SK-N-SH (cell line): ENCODE measurements around the gene SLC17A9. TPM values are rescaled to one million over a fixed set of nuclear protein-coding genes. Genes with fewer than 3 reads are reported as not detected.

Experiments used
- CTCF ChIA-PET: fragments of 300-600, 350-600 bp; formaldehyde crosslinking; extraction: SDS; loops from one replicate; lab custom pipeline; 2021; lab: Yijun Ruan, JAX
- POLR2A ChIA-PET: fragments of 350-600 bp; sonication (Branson Sonifier 250); formaldehyde crosslinking; extraction: SDS; loops from one replicate; lab custom pipeline; 2020; ENCODE audit warnings: antibody characterized with exemption, inconsistent platforms; lab: Yijun Ruan, JAX
- DNase-seq: peaks from one replicate; pipeline ENCODE4 v3.0.0; 2012
- H2AFZ ChIP-seq: fragments of 200-600 bp; sonication (generic); 2 replicates; pipeline ENCODE4 v1.8.1; 2016; ENCODE audit warnings: antibody characterized with exemption, mild to moderate bottlenecking, low read depth
- H3F3A ChIP-seq: fragments of 200-600 bp; sonication (generic); replicated peaks from 2 replicates; pipeline ENCODE3; 2016; ENCODE audit warnings: antibody characterized with exemption, mild to moderate bottlenecking; ENCODE audit not compliant: insufficient read depth
- H3K27ac ChIP-seq, 2 experiments: fragments of 200-500 bp in 1 of 2; fragments of 200-600 bp in 1 of 2; sonication (Bioruptor generic) in 1 of 2; sonication (generic), shearing (Covaris generic) in 1 of 2; 2 replicates each; pipeline versions ENCODE4 v1.5.1 to v1.6.1; 2014 to 2016; ENCODE audit warnings: low read depth in 2 of 2, inconsistent platforms in 1 of 2, low read length in 1 of 2, mild to moderate bottlenecking in 1 of 2, mixed read lengths in 1 of 2
- H3K27me3 ChIP-seq: fragments of 200-600 bp; sonication (generic), shearing (Covaris generic); 2 replicates; pipeline ENCODE4 v1.6.1; 2016; ENCODE audit warnings: mixed run types; ENCODE audit not compliant: insufficient read depth
- H3K36me3 ChIP-seq, 2 experiments: fragments of 200-500 bp in 1 of 2; fragments of 200-600 bp in 1 of 2; sonication (Bioruptor generic) in 1 of 2; sonication (generic) in 1 of 2; replicated peaks in 1 of 2; 2 replicates each; pipeline versions ENCODE3 to v1.5.1; 2014 to 2016; ENCODE audit warnings: low read length in 1 of 2, mild to moderate bottlenecking in 1 of 2; ENCODE audit not compliant: insufficient read depth in 2 of 2, control insufficient read depth in 1 of 2
- H3K4me1 ChIP-seq, 2 experiments: fragments of 200-500 bp in 1 of 2; fragments of 200-600 bp in 1 of 2; sonication (Bioruptor generic) in 1 of 2; sonication (generic), shearing (Covaris generic) in 1 of 2; 2 replicates each; pipeline versions ENCODE4 v1.5.1 to v1.6.1; 2014 to 2016; ENCODE audit warnings: low read depth in 1 of 2, low read length in 1 of 2, mixed run types in 1 of 2; ENCODE audit not compliant: insufficient read depth in 2 of 2, control insufficient read depth in 1 of 2
- H3K4me2 ChIP-seq: fragments of 200-600 bp; sonication (generic), shearing (Covaris generic); 2 replicates; pipeline ENCODE4 v1.6.1; 2017; ENCODE audit warnings: mixed run types
- H3K4me3 ChIP-seq, 2 experiments: fragments of 200-500 bp in 1 of 2; fragments of 200-600 bp in 1 of 2; sonication (Bioruptor generic) in 1 of 2; sonication (generic), shearing (Covaris generic) in 1 of 2; 2 replicates each; pipeline versions ENCODE4 v1.5.1 to v1.8.1; 2014 to 2016; ENCODE audit warnings: low read depth in 2 of 2, inconsistent platforms in 1 of 2, low read length in 1 of 2, mild to moderate bottlenecking in 1 of 2, mixed read lengths in 1 of 2, moderate library complexity in 1 of 2
- H3K79me2 ChIP-seq: fragments of 200-600 bp; sonication (generic); 2 replicates; pipeline ENCODE4 v1.8.1; 2017; ENCODE audit warnings: mild to moderate bottlenecking; ENCODE audit not compliant: insufficient read depth
- H3K9ac ChIP-seq: fragments of 200-600 bp; sonication (generic); 2 replicates; pipeline ENCODE4 v1.6.1; 2017; ENCODE audit warnings: mixed run types
- H3K9me2 ChIP-seq: fragments of 200-600 bp; sonication (generic); 2 replicates; pipeline ENCODE4 v1.6.1; 2017; ENCODE audit warnings: mixed run types
- H3K9me3 ChIP-seq: fragments of 200-600 bp; sonication (generic); 2 replicates; pipeline ENCODE4 v1.6.1; 2017; ENCODE audit warnings: mixed run types, mild to moderate bottlenecking, moderate library complexity
- H4K20me1 ChIP-seq: fragments of 200-600 bp; sonication (generic); 2 replicates; pipeline ENCODE4 v1.6.1; 2017; ENCODE audit warnings: mild to moderate bottlenecking, mixed run types; ENCODE audit not compliant: insufficient read depth
- ELF1 ChIP-seq: IDR thresholded peaks from 2 replicates; pipeline ENCODE4 v1.4.0; 2012
- EP300 ChIP-seq, 2 experiments: IDR thresholded peaks; 2 replicates each; pipeline versions ENCODE4 v1.4.0 to v1.6.1; 2012; ENCODE audit warnings: borderline replicate concordance in 1 of 2, low read depth in 1 of 2, low read length in 1 of 2
- FOSL2 ChIP-seq: IDR thresholded peaks from 2 replicates; pipeline ENCODE4 v1.4.0; 2012; ENCODE audit warnings: low read depth, mild to moderate bottlenecking, moderate library complexity, borderline replicate concordance
- FOXJ3 ChIP-seq: sonication (generic); formaldehyde crosslinking; IDR thresholded peaks from 2 replicates; pipeline ENCODE4 v1.5.1; 2020; ENCODE audit warnings: mild to moderate bottlenecking, missing genetic modification reagents
- FOXM1 ChIP-seq: IDR thresholded peaks from 2 replicates; pipeline ENCODE4 v1.4.0; 2012; ENCODE audit warnings: low read depth, mild to moderate bottlenecking
- GABPA ChIP-seq: IDR thresholded peaks from 2 replicates; pipeline ENCODE4 v1.4.0; 2012; ENCODE audit warnings: low read depth, mild to moderate bottlenecking
- GATA2 ChIP-seq: sonication (generic); formaldehyde crosslinking; IDR thresholded peaks from 2 replicates; pipeline ENCODE4 v1.5.0; 2020; ENCODE audit warnings: mild to moderate bottlenecking, missing genetic modification reagents
- MXI1 ChIP-seq: IDR thresholded peaks from 2 replicates; pipeline ENCODE4 v1.6.1; 2012; ENCODE audit warnings: mild to moderate bottlenecking, low read depth, low read length, improper control_type of control experiment
- NFIC ChIP-seq: IDR thresholded peaks from 2 replicates; pipeline ENCODE4 v1.4.0; 2012; ENCODE audit warnings: borderline replicate concordance
- POLR2AphosphoS5 ChIP-seq: IDR thresholded peaks from 2 replicates; pipeline ENCODE4 v1.6.1; 2012; ENCODE audit warnings: low read depth, low read length
- RAD21 ChIP-seq: IDR thresholded peaks from 2 replicates; pipeline ENCODE4 v1.6.1; 2012; ENCODE audit warnings: mild to moderate bottlenecking, low read length
- RCOR1 ChIP-seq: fragments of 150-350 bp; IDR thresholded peaks from 2 replicates; pipeline ENCODE4 v1.6.1; 2017; ENCODE audit warnings: antibody characterized with exemption, low read length
- REST ChIP-seq: IDR thresholded peaks from 2 replicates; pipeline ENCODE4 v1.6.1; 2012; ENCODE audit warnings: mild to moderate bottlenecking, low read depth, low read length, moderate library complexity
- RFX5 ChIP-seq: IDR thresholded peaks from 2 replicates; pipeline ENCODE4 v1.6.1; 2012; ENCODE audit warnings: mild to moderate bottlenecking, improper control_type of control experiment, low read length
- RXRA ChIP-seq: IDR thresholded peaks from 2 replicates; pipeline ENCODE4 v1.4.0; 2012; ENCODE audit warnings: low read depth, mild to moderate bottlenecking, borderline replicate concordance
- SIN3A ChIP-seq: IDR thresholded peaks from 2 replicates; pipeline ENCODE4 v1.6.1; 2012; ENCODE audit warnings: low read depth, mild to moderate bottlenecking, low read length, moderate library complexity, borderline replicate concordance
- TAF1 ChIP-seq: IDR thresholded peaks from 2 replicates; pipeline ENCODE4 v1.6.1; 2012; ENCODE audit warnings: low read depth, mild to moderate bottlenecking, low read length, moderate library complexity, borderline replicate concordance
- USF2 ChIP-seq: fragments of 150-350 bp; IDR thresholded peaks from 2 replicates; pipeline ENCODE4 v1.6.1; 2017; ENCODE audit warnings: antibody characterized with exemption, low read length, low read depth, borderline replicate concordance
- ZBTB33 ChIP-seq: IDR thresholded peaks from 2 replicates; pipeline ENCODE4 v1.4.0; 2012; ENCODE audit warnings: low read depth, borderline replicate concordance
- WGBS: methylation state at CpG from one replicate; pipeline ENCODE4 v1.1.6; 2017; ENCODE audit warnings: low lambda C conversion rate; 5-methylcytosine and 5-hydroxymethylcytosine counted together
- polyA plus RNA-seq, 3 experiments: library from polyadenylated mRNA; depleted of rRNA; stranded (reverse); fragments of >200 nt; gene quantifications; 2 replicates each; pipeline ENCODE4 v1.2.3, GENCODE V29; 2012

The SLC17A9 gene
- polyA plus RNA-seq, 1 of the 3 experiments (the other 2 are of a cell fraction): not detected

- Histone ChIP-seq H3K4me1 (peaks cover 0 to 6% of the 10 kb centered on the region in 2 experiments; a peak in 1 of 4 replicates), H3K4me3 (no peak overlapping the region), H4K20me1 (no peaks in the 10 kb centered on the region), H3K9me2 (no peaks in the 10 kb centered on the region), H3K79me2 (no peaks in the 10 kb centered on the region), H3K9ac (no peak overlapping the region), H3K4me2 (no peak overlapping the region), H3F3A (no peaks in the 10 kb centered on the region), H3K27me3 (peaks cover 56% of the 10 kb centered on the region), H2AFZ (no peak overlapping the region), H3K9me3 (no peaks in the 10 kb centered on the region), H3K27ac (no peak overlapping the region), H3K36me3 (no peaks in the 10 kb centered on the region)
- WGBS: 6% methylated on average over 16 of the region's 19 CpGs
- DNase-seq: no peak
- ChIA-PET POLR2A (no interaction called here), CTCF (interaction anchor here (1.0 to 3.4 kb wide), 7 partner anchors 8 to 188 kb away, joined by 3 to 24 read pairs (median 4); no protein-coding TSS in a partner anchor)
- no peak for TF ChIP-seq ZBTB33
- TF ChIP-seq TAF1: no peak
- TF ChIP-seq ELF1: no peak
- no peak for TF ChIP-seq FOXM1
- TF ChIP-seq NFIC: no peak
- no peak for TF ChIP-seq SIN3A
- no peak for TF ChIP-seq GABPA
- TF ChIP-seq EP300 (IDR thresholded peaks at IDR 0.05; ENCODE audit: borderline replicate concordance in 1 of 2, low read depth in 1 of 2, low read length in 1 of 2): no peak
- TF ChIP-seq FOSL2: no peak
- TF ChIP-seq MXI1: no peak
- no peak for TF ChIP-seq RFX5
- no peak for TF ChIP-seq RCOR1
- TF ChIP-seq FOXJ3 (CRISPR knock-in tag): no peak
Observed at GRCh38 chr20:62979876-62980373, 27.4 kb downstream of the SLC17A9 start.

GRCh38 chr20:62980380-62980960 lies 28.0 kb downstream of the SLC17A9 start:
- Histone ChIP-seq H3F3A (no peaks in the 10 kb centered on the region), H3K36me3 (no peaks in the 10 kb centered on the region), H3K9me2 (no peaks in the 10 kb centered on the region), H3K27ac (no peak overlapping the region), H3K79me2 (no peaks in the 10 kb centered on the region), H4K20me1 (no peaks in the 10 kb centered on the region), H3K27me3 (peaks cover 51% of the 10 kb centered on the region), H3K9ac (no peak overlapping the region), H3K4me3 (no peak overlapping the region), H3K9me3 (no peaks in the 10 kb centered on the region), H3K4me1 (peaks cover 0 to 6% of the 10 kb centered on the region in 2 experiments; a peak in 1 of 4 replicates), H2AFZ (no peak overlapping the region), H3K4me2 (no peak overlapping the region)
- TF ChIP-seq RXRA: no peak
- TF ChIP-seq RFX5: no peak
- TF ChIP-seq MXI1: no peak
- TF ChIP-seq REST: no peak
- no peak for TF ChIP-seq EP300 (IDR thresholded peaks at IDR 0.05; ENCODE audit: borderline replicate concordance in 1 of 2, low read depth in 1 of 2, low read length in 1 of 2)
- no peak for TF ChIP-seq GATA2 (CRISPR knock-in tag)
- TF ChIP-seq TAF1: no peak
- no peak for TF ChIP-seq USF2
- TF ChIP-seq ELF1: no peak
- no peak for TF ChIP-seq POLR2AphosphoS5
- no peak for TF ChIP-seq RAD21
- WGBS: 11% methylated on average over 14 of the region's 19 CpGs
- ChIA-PET POLR2A (no interaction called here), CTCF (interaction anchor here (1.0 to 3.4 kb wide), 6 partner anchors 8 to 189 kb away, joined by 3 to 24 read pairs (median 4); no protein-coding TSS in a partner anchor)
- DNase-seq: no peak
